Esophagus squamous epithelium (tissue), 5 donors: ENCODE data around the gene FRYL. TPM values are rescaled to one million over a fixed set of nuclear protein-coding genes. Genes with fewer than 3 reads are reported as not detected.

Experiments
- DNase-seq: peaks from one replicate; lab custom pipeline; 2025; lab: John Stamatoyannopoulos, UW
- H3K27ac ChIP-seq, 4 donors: fragments of 200-600 bp; sonication (generic); one replicate each; pipeline ENCODE4 v1.5.1; 2016 to 2019; ENCODE audit warnings: mild to moderate bottlenecking in 1 of 4
- H3K27me3 ChIP-seq, 4 donors: fragments of 200-600 bp; sonication (generic); 1 replicate in 3 of 4; 2 replicates in 1 of 4; pipeline versions ENCODE4 v1.5.1 to v1.6.0; 2017 to 2021; ENCODE audit warnings: antibody characterized with exemption in 1 of 4
- H3K36me3 ChIP-seq, 3 donors: fragments of 200-600 bp; sonication (generic); one replicate each; pipeline ENCODE4 v1.5.1; 2016 to 2019
- H3K4me1 ChIP-seq, 3 donors: fragments of 200-600 bp; sonication (generic); one replicate each; pipeline ENCODE4 v1.5.1; 2017 to 2019
- H3K4me3 ChIP-seq, 4 donors: fragments of 200-600 bp; sonication (generic); 1 replicate in 3 of 4; 2 replicates in 1 of 4; pipeline ENCODE4 v1.5.1; 2016 to 2019; ENCODE audit warnings: mild to moderate bottlenecking in 2 of 4, moderate library complexity in 1 of 4
- H3K9me3 ChIP-seq, 3 donors: fragments of 200-600 bp; sonication (generic); one replicate each; pipeline ENCODE4 v1.5.1; 2016 to 2019
- POLR2A ChIP-seq, 4 donors: fragments of 450-650 bp; IDR thresholded peaks; one replicate each; pipeline ENCODE4 v1.6.1; 2017; ENCODE audit warnings: antibody characterized with exemption in 4 of 4, mild to moderate bottlenecking in 4 of 4, moderate library complexity in 3 of 4
- WGBS, 2 donors: methylation state at CpG; one replicate each; pipeline ENCODE4 v1.1.5; 2018; 5-methylcytosine and 5-hydroxymethylcytosine counted together
- intact Hi-C: fragments of 100-400 bp; cut with DNase I; formaldehyde crosslinking; loops from one replicate; pipeline ENCODE4 v1.15.0; 2022
- total RNA-seq, 4 donors: library from RNA; depleted of rRNA; stranded (reverse); fragments of >200 nt; gene quantifications; one replicate each; pipeline ENCODE4 v1.1.0, GENCODE V29; 2016
- TF ChIP-seq, protein P1 (sequence below), 6 experiments: fragments of 450-650 bp in 4 of 6; fragments of 200-600 bp in 2 of 6; sonication (generic) in 2 of 6; IDR thresholded peaks; one replicate each; pipeline ENCODE4 v1.5.1; 2016 to 2019; ENCODE audit warnings: antibody characterized with exemption in 6 of 6, mild to moderate bottlenecking in 4 of 6, moderate library complexity in 4 of 6
- donor health status: DM: yes; HTN: yes; CAD: no.

FRYL gene
- total RNA-seq, 4 donors from 2014 or later, result 26.1 to 69.6 (median 38.1) TPM

DNA sequence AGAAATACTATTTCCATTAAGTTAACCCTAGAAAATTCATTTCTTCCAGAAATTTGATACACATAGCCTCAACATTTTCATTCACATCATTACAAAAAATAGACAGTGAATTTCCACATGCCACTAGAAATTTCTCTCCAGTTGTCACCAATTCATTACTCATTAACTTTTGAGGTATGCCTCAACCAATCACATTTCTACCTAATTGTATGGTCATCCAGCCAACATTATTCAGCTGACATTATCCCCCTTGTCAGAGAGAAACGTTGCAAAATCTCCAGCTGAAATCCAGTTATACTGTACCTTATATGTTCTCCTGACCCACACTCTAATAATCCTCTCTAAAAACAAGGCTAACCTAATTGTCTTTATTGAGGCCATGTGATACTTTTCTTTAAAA lies 24.8 kb downstream of the FRYL start:
- Histone ChIP-seq H3K4me1 (peaks cover 0 to 25% (median 0%) of the 10 kb centered on the region in 3 donors), H3K27ac (no peak overlapping the region), H3K36me3 (peaks cover 0 to 4% (median 0%) of the 10 kb centered on the region in 3 donors), H3K9me3 (no peaks in the 10 kb centered on the region), H3K27me3 (no peaks in the 10 kb centered on the region), H3K4me3 (no peak overlapping the region)
- intact Hi-C loops, result no loop called here
- 48 to 52% methylated on average over 1 of the region's 1 CpG for WGBS, 2 donors
- no peak for DNase-seq
- no peak for TF ChIP-seq POLR2A (IDR thresholded peaks at IDR 0.05)
- TF ChIP-seq, protein P1, sequence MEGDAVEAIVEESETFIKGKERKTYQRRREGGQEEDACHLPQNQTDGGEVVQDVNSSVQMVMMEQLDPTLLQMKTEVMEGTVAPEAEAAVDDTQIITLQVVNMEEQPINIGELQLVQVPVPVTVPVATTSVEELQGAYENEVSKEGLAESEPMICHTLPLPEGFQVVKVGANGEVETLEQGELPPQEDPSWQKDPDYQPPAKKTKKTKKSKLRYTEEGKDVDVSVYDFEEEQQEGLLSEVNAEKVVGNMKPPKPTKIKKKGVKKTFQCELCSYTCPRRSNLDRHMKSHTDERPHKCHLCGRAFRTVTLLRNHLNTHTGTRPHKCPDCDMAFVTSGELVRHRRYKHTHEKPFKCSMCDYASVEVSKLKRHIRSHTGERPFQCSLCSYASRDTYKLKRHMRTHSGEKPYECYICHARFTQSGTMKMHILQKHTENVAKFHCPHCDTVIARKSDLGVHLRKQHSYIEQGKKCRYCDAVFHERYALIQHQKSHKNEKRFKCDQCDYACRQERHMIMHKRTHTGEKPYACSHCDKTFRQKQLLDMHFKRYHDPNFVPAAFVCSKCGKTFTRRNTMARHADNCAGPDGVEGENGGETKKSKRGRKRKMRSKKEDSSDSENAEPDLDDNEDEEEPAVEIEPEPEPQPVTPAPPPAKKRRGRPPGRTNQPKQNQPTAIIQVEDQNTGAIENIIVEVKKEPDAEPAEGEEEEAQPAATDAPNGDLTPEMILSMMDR (IDR thresholded peaks at IDR 0.05), result no peak

DNA sequence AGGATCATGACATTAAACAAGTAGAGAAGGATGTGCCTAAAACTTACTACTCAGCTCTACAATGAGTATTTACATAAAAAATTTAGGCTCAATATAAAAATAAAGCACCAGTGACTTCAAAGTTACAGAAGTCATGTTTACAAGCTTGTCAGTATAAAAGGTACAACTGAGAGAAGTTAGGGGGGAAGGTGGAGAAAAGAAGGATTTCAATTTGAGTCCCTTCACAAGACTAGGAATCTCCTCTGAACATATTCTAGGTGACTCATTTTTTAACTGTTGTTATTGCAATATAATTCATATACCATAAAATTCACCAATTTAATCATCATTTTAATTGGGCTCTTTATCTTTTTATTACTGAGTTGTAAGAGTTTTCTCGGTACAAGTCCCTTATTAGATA lies 26.9 kb downstream of the FRYL start:
- intact Hi-C loops, result no loop called here
- Histone ChIP-seq H3K9me3 (no peaks in the 10 kb centered on the region), H3K36me3 (no peaks in the 10 kb centered on the region), H3K27ac (no peak overlapping the region), H3K27me3 (no peaks in the 10 kb centered on the region), H3K4me1 (peaks cover 0 to 36% (median 0%) of the 10 kb centered on the region in 3 donors), H3K4me3 (no peak overlapping the region)
- WGBS, 2 donors, result 84 to 91% methylated on average over 1 of the region's 1 CpG
- DNase-seq, result no peak
- TF ChIP-seq, protein P1 (IDR thresholded peaks at IDR 0.05), result no peak
- no peak for TF ChIP-seq POLR2A (IDR thresholded peaks at IDR 0.05)

DNA sequence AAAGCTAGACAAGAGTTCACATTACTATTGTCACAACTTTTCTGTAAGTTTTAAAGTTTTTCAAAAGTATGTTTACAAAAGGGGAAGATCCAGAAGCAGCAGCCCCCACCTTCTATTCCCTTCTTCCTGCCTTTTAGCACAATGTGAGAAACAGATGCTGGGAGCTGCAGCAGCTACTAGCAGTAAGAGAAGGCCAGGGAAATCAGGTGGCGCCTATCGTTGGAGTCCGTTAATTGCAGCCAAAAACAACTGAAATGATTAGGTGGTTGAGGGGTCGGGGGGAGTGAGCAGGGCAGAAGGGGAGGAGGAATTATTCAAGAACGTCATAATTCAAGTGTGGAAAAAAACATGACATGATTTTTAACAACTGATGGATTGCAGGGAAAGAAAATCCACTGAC lies 27.4 kb downstream of the FRYL start:
- intact Hi-C loops, result no loop called here
- no peak overlapping the region for H3K4me3 ChIP-seq
- H3K9me3 ChIP-seq, result no peaks in the 10 kb centered on the region
- H3K36me3 ChIP-seq, result no peaks in the 10 kb centered on the region
- H3K27ac ChIP-seq, result no peak overlapping the region
- no peaks in the 10 kb centered on the region for H3K27me3 ChIP-seq
- TF ChIP-seq, protein P1 (IDR thresholded peaks at IDR 0.05), result no peak
- no peak for TF ChIP-seq POLR2A (IDR thresholded peaks at IDR 0.05)
- 43 to 48% methylated on average over 5 of the region's 5 CpGs for WGBS, 2 donors
- no peak for DNase-seq
- H3K4me1 ChIP-seq, result peaks cover 0 to 36% (median 0%) of the 10 kb centered on the region in 3 donors

DNA sequence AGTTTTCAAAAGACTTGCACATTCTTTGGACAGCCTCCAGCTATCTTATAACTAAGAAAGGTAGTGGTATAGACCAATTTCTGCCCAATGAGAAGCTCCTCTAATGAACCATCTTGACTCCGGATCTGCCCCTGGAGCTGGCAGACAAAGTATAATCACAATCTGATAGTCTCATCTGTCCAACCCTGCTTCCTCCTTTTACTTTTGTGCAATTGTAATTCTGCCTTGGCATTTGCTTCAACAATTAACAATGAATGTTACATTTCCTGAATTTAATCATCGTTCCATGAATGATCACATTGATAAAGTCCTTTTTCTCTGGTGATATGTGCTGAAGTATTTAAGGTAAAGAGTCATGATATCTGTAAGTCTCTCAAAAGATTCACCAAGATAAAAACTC lies 27.8 kb downstream of the FRYL start:
- Histone ChIP-seq H3K36me3 (no peaks in the 10 kb centered on the region), H3K27me3 (no peaks in the 10 kb centered on the region), H3K9me3 (no peaks in the 10 kb centered on the region), H3K27ac (no peak overlapping the region), H3K4me1 (peaks cover 0 to 37% (median 0%) of the 10 kb centered on the region in 3 donors), H3K4me3 (no peak overlapping the region)
- no peak for DNase-seq
- TF ChIP-seq, protein P1 (IDR thresholded peaks at IDR 0.05), result no peak
- TF ChIP-seq POLR2A (IDR thresholded peaks at IDR 0.05), result no peak
- intact Hi-C loops, result no loop called here
- WGBS, 2 donors, result 44 to 63% methylated on average over 2 of the region's 2 CpGs

DNA sequence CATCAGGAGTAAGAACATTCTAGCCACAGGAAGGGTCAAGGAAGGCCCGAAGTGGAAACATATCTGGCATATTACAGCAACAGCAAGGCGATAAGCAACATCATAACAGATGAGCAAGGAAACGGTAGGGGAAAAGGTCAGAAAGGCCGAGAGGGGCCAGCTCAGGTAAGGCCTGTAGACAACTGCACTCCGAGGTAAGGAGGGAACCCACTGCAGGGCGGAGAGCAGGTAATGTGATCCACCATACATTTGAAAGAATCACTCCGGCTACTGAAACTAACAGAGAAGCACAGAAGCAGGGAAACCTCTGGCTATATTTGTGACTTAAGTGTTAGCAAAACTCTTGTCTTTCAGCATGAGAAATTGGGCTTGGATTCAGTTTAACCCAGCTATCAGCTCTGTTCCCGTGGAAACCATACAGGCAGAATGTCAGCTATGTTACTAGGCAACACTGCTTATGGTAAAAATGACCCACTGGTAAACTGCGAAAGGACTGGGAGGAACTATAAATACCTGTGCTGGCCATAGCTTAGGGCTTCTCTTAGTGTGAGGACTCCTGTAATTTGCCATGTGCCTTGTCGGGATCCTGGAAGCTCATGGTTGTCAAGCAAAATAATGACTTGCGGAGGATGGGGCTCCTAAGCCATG lies 31.0 kb downstream of the FRYL start:
- no peaks in the 10 kb centered on the region for H3K36me3 ChIP-seq
- peaks cover 0 to 38% (median 0%) of the 10 kb centered on the region in 3 donors for H3K4me1 ChIP-seq
- no peak overlapping the region for H3K27ac ChIP-seq
- H3K9me3 ChIP-seq, result no peaks in the 10 kb centered on the region
- DNase-seq, result no peak
- TF ChIP-seq, protein P1 (IDR thresholded peaks at IDR 0.05), result no peak
- no peak for TF ChIP-seq POLR2A (IDR thresholded peaks at IDR 0.05)
- no peak overlapping the region for H3K4me3 ChIP-seq
- intact Hi-C loops, result no loop called here
- no peaks in the 10 kb centered on the region for H3K27me3 ChIP-seq
- 82 to 87% methylated on average over 10 to 11 of the region's 11 CpGs for WGBS, 2 donors
